KMS-11 (cell line): ENCODE results near the gene HRAS.
"Not testable (repeated sequence)": the region's sequence is repeated elsewhere in the genome, so short reads cannot be mapped to it uniquely, and the experiment has no call there.

Source experiments
- H2AFZ ChIP-seq: fragments of 200-600 bp; sonication (generic); 2 replicates; pipeline ENCODE4 v1.6.1; 2016; ENCODE audit warnings: antibody characterized with exemption, mixed run types, low read depth
- H3K27ac ChIP-seq: fragments of 200-600 bp; sonication (generic); 2 replicates; pipeline ENCODE4 v1.6.1; 2016; ENCODE audit warnings: mild to moderate bottlenecking, mixed run types
- H3K27me3 ChIP-seq: fragments of 200-600 bp; sonication (generic); 2 replicates; pipeline ENCODE4 v1.6.1; 2017; ENCODE audit warnings: mild to moderate bottlenecking, low read depth, mixed run types, moderate library complexity; ENCODE audit not compliant: insufficient read depth
- H3K36me3 ChIP-seq: fragments of 200-600 bp; sonication (generic); 2 replicates; pipeline ENCODE4 v1.6.1; 2017; ENCODE audit warnings: mild to moderate bottlenecking, mixed run types; ENCODE audit not compliant: insufficient read depth
- H3K4me1 ChIP-seq: fragments of 200-600 bp; sonication (generic); 2 replicates; pipeline ENCODE4 v1.6.1; 2016; ENCODE audit warnings: mild to moderate bottlenecking, low read depth, mixed run types; ENCODE audit not compliant: poor library complexity, severe bottlenecking
- H3K4me2 ChIP-seq: fragments of 200-600 bp; sonication (generic); 2 replicates; pipeline ENCODE4 v1.7.0; 2016; ENCODE audit warnings: mild to moderate bottlenecking, mixed run types
- H3K4me3 ChIP-seq: fragments of 200-600 bp; sonication (generic); IDR thresholded peaks from 2 replicates; pipeline ENCODE4 v1.6.1; 2017; ENCODE audit warnings: low read depth, low read length, mixed read lengths; ENCODE audit not compliant: insufficient read depth
- H3K79me2 ChIP-seq: fragments of 200-600 bp; sonication (generic); 2 replicates; pipeline ENCODE4 v1.6.1; 2016; ENCODE audit warnings: low read depth, mixed run types; ENCODE audit not compliant: insufficient read depth
- H3K9ac ChIP-seq: fragments of 200-600 bp; sonication (generic); 2 replicates; pipeline ENCODE4 v1.6.1; 2016; ENCODE audit warnings: mild to moderate bottlenecking, mixed run types
- H4K20me1 ChIP-seq: fragments of 200-600 bp; sonication (generic); 2 replicates; pipeline ENCODE4 v1.6.1; 2016; ENCODE audit warnings: mild to moderate bottlenecking, mixed run types; ENCODE audit not compliant: insufficient read depth
- CTCF ChIP-seq: fragments of 200-600 bp; sonication (generic); conservative IDR thresholded peaks from 2 replicates; pipeline ENCODE4 v1.6.1; 2017; ENCODE audit warnings: low read depth, mild to moderate bottlenecking, antibody characterized with exemption, low read length, moderate library complexity, mixed read lengths

The HRAS gene

GRCh38 chr11:518463-519202 lies 16.7 kb downstream of the HRAS start:
- Histone ChIP-seq H3K27me3 (no peaks in the 10 kb centered on the region), H4K20me1 (no peaks in the 10 kb centered on the region), H3K36me3 (no peaks in the 10 kb centered on the region), H2AFZ (no peak overlapping the region), H3K9ac (no peak overlapping the region), H3K27ac (no peak overlapping the region), H3K79me2 (no peaks in the 10 kb centered on the region), H3K4me2 (no peak overlapping the region), H3K4me1 (no peaks in the 10 kb centered on the region), H3K4me3 (no peak overlapping the region)
- TF ChIP-seq CTCF, result no peak; the same call in 1 of the 2 replicates

- not testable (repeated sequence) for H3K4me2 ChIP-seq, H2AFZ ChIP-seq, H3K36me3 ChIP-seq, H3K27ac ChIP-seq, H3K9ac ChIP-seq, H3K4me1 ChIP-seq, H4K20me1 ChIP-seq, H3K27me3 ChIP-seq, H3K79me2 ChIP-seq, H3K4me3 ChIP-seq
Observed at GRCh38 chr11:516918-517685, 18.3 kb downstream of the HRAS start.

- Histone ChIP-seq H3K79me2 (no peaks in the 10 kb centered on the region), H3K4me3 (no peak overlapping the region)
Observed at GRCh38 chr11:516400-516799, 19.0 kb downstream of the HRAS start.

GRCh38 chr11:515131-515530 lies 20.2 kb downstream of the HRAS start:
- no peak overlapping the region for H3K27ac ChIP-seq
- no peaks in the 10 kb centered on the region for H4K20me1 ChIP-seq
- no peak for TF ChIP-seq CTCF
- H3K9ac ChIP-seq, result no peak overlapping the region
- no peak overlapping the region for H3K4me2 ChIP-seq
- no peak overlapping the region for H2AFZ ChIP-seq
- no peaks in the 10 kb centered on the region for H3K4me1 ChIP-seq
- no peak overlapping the region for H3K4me3 ChIP-seq
- no peaks in the 10 kb centered on the region for H3K36me3 ChIP-seq
- H3K27me3 ChIP-seq, result no peaks in the 10 kb centered on the region
- no peaks in the 10 kb centered on the region for H3K79me2 ChIP-seq

More at GRCh38 chr11:516400-516799, 19.0 kb downstream of the HRAS start:
- TF ChIP-seq CTCF, result no peak
- Histone ChIP-seq H4K20me1 (no peaks in the 10 kb centered on the region), H3K36me3 (no peaks in the 10 kb centered on the region), H3K9ac (no peak overlapping the region), H2AFZ (no peak overlapping the region), H3K27me3 (no peaks in the 10 kb centered on the region), H3K4me2 (no peak overlapping the region), H3K4me1 (no peaks in the 10 kb centered on the region), H3K27ac (no peak overlapping the region)

GRCh38 chr11:514606-515005 lies 20.8 kb downstream of the HRAS start:
- TF ChIP-seq CTCF, result no peak
- no peaks in the 10 kb centered on the region for H4K20me1 ChIP-seq
- no peak overlapping the region for H2AFZ ChIP-seq
- H3K9ac ChIP-seq, result no peak overlapping the region
- no peaks in the 10 kb centered on the region for H3K36me3 ChIP-seq
- no peak overlapping the region for H3K4me3 ChIP-seq
- H3K79me2 ChIP-seq, result no peaks in the 10 kb centered on the region
- no peaks in the 10 kb centered on the region for H3K4me1 ChIP-seq
- H3K4me2 ChIP-seq, result no peak overlapping the region
- H3K27me3 ChIP-seq, result no peaks in the 10 kb centered on the region
- H3K27ac ChIP-seq, result no peak overlapping the region
